ENCODE data around the gene LXN.

Gene LXN

DNA sequence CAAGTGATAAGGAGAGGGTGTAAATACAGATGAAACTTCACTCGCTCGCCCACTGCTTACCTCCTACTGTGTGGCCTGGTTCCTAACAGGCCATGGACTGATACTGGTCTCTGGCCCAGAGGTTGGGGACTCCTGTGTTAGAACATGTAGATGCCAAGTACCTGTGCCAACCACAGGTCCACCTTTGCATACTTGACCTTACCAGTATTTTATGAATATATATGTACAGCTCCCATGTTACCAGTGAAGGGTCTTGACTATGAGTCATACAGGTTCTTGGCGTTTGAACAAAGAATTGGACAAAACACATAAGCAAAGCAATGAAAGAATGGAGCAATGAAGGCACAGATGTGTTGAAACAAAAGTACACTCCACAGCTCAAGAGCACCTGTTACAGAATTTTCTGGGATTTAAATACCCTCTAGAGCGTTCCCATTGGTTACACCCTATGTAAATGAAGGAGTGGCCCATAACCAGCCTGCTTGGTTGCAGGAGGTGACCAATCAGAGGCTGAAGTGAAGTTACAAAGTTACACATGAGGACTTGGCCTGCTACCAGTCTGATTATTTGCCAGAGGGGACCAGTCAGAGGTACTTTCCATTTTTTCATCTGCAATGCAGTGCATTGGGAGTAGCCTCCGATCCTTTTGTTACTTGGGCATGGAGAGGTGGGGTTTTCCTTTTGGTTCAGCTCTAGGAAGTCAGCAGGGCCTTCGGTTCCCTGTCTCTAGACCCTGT is 29.8 kb downstream of the LXN start:
- Histone ChIP-seq H2AFZ (ENCODE audit: low read length) (no peak overlapping the region), H3K4me1 (ENCODE audit: insufficient read depth, low read length, severe bottlenecking) (peaks cover 20% of the 10 kb centered on the region), H3F3A (ENCODE audit: insufficient read depth, low read length) (peaks cover 4% of the 10 kb centered on the region; the same call in 1 of the 2 replicates), H3K79me2 (ENCODE audit: insufficient read depth, low read length) (peaks cover 24% of the 10 kb centered on the region), H4K20me1 (ENCODE audit: insufficient read depth, low read length) (no peaks in the 10 kb centered on the region), H3K4me3 (ENCODE audit: low read depth, low read length, poor library complexity, severe bottlenecking) (no peak overlapping the region), H3K9ac (ENCODE audit: low read length) (no peak overlapping the region), H3K9me3 (ENCODE audit: low read length) (no peaks in the 10 kb centered on the region), H3K36me3 (ENCODE audit: insufficient read depth, low read length) (peaks cover 17% of the 10 kb centered on the region), H3K27me3 (ENCODE audit: insufficient read depth, low read length) (no peaks in the 10 kb centered on the region), H3K4me2 (ENCODE audit: low read length) (no peak overlapping the region), H3K9me2 (ENCODE audit: low read depth, low read length) (no peaks in the 10 kb centered on the region), H3K27ac (ENCODE audit: low read depth, low read length, poor library complexity, severe bottlenecking) (no peak overlapping the region)
- TF ChIP-seq, protein P1, sequence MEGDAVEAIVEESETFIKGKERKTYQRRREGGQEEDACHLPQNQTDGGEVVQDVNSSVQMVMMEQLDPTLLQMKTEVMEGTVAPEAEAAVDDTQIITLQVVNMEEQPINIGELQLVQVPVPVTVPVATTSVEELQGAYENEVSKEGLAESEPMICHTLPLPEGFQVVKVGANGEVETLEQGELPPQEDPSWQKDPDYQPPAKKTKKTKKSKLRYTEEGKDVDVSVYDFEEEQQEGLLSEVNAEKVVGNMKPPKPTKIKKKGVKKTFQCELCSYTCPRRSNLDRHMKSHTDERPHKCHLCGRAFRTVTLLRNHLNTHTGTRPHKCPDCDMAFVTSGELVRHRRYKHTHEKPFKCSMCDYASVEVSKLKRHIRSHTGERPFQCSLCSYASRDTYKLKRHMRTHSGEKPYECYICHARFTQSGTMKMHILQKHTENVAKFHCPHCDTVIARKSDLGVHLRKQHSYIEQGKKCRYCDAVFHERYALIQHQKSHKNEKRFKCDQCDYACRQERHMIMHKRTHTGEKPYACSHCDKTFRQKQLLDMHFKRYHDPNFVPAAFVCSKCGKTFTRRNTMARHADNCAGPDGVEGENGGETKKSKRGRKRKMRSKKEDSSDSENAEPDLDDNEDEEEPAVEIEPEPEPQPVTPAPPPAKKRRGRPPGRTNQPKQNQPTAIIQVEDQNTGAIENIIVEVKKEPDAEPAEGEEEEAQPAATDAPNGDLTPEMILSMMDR (IDR thresholded peaks at IDR 0.05; ENCODE audit: low read length): no peak
- no peak for TF ChIP-seq EZH2 (IDR thresholded peaks at IDR 0.05; ENCODE audit: borderline replicate concordance, low read length)

DNA sequence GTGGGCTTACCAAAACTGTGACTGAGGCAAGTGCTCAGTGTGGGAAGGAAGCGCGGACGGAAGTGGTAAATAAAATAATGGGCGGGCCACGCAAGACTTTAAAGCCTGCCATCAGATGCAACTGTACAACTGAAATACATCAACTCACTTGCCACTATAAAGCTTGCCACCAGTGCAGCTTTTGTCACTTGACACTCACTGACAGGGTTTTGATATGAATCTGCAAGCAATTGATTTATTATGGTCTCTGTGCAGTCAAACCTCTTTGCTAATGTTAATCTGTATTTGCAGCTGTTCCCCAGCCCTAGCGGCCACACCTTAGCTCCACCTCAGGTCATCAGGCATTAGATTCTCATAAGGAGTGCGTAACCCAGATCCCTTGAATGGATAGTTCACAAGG is 30.4 kb downstream of the LXN start:
- no peaks in the 10 kb centered on the region for H3K27me3 ChIP-seq (ENCODE audit: insufficient read depth, low read length)
- no peaks in the 10 kb centered on the region for H3K9me3 ChIP-seq (ENCODE audit: low read length)
- no peaks in the 10 kb centered on the region for H4K20me1 ChIP-seq (ENCODE audit: insufficient read depth, low read length)
- H3K4me2 ChIP-seq (ENCODE audit: low read length): no peak overlapping the region
- H3K9me2 ChIP-seq (ENCODE audit: low read depth, low read length): no peaks in the 10 kb centered on the region
- peaks cover 4% of the 10 kb centered on the region; the same call in 1 of the 2 replicates for H3F3A ChIP-seq (ENCODE audit: insufficient read depth, low read length)
- H2AFZ ChIP-seq (ENCODE audit: low read length): no peak overlapping the region
- no peak overlapping the region for H3K4me3 ChIP-seq (ENCODE audit: low read depth, low read length, poor library complexity, severe bottlenecking)
- H3K4me1 ChIP-seq (ENCODE audit: insufficient read depth, low read length, severe bottlenecking): peaks cover 20% of the 10 kb centered on the region
- TF ChIP-seq EZH2 (IDR thresholded peaks at IDR 0.05; ENCODE audit: borderline replicate concordance, low read length): no peak
- TF ChIP-seq, protein P1 (IDR thresholded peaks at IDR 0.05; ENCODE audit: low read length): no peak
- peaks cover 20% of the 10 kb centered on the region for H3K79me2 ChIP-seq (ENCODE audit: insufficient read depth, low read length)
- no peak overlapping the region for H3K27ac ChIP-seq (ENCODE audit: low read depth, low read length, poor library complexity, severe bottlenecking)
- no peak overlapping the region for H3K9ac ChIP-seq (ENCODE audit: low read length)
- H3K36me3 ChIP-seq (ENCODE audit: insufficient read depth, low read length): peaks cover 11% of the 10 kb centered on the region

DNA sequence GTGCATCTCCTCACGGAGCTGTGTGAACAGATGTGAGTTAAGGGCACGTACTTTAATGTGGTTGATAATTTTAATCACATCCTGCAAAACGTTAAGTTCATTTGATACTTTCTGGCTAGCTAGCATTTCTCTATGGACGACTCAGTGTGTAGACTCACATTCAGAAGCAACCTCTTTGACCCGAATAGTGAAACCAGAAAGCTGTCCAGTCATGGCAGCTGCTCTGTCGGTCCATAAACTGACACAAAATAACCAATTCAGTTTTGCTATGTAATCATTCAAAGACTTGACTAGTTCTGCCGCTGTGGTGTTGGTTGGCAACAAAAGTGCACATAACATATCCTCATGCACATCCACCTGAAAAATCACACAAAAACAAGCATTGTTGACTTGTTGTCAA is 31.8 kb downstream of the LXN start:
- Histone ChIP-seq H3K79me2 (ENCODE audit: insufficient read depth, low read length) (peaks cover 12% of the 10 kb centered on the region), H3K36me3 (ENCODE audit: insufficient read depth, low read length) (no peaks in the 10 kb centered on the region), H3F3A (ENCODE audit: insufficient read depth, low read length) (peaks cover 3% of the 10 kb centered on the region; the same call in 1 of the 2 replicates), H3K27me3 (ENCODE audit: insufficient read depth, low read length) (no peaks in the 10 kb centered on the region), H3K27ac (ENCODE audit: low read depth, low read length, poor library complexity, severe bottlenecking) (no peak overlapping the region), H3K9me3 (ENCODE audit: low read length) (no peaks in the 10 kb centered on the region), H3K4me3 (ENCODE audit: low read depth, low read length, poor library complexity, severe bottlenecking) (no peak overlapping the region), H3K4me2 (ENCODE audit: low read length) (no peak overlapping the region), H4K20me1 (ENCODE audit: insufficient read depth, low read length) (no peaks in the 10 kb centered on the region), H3K9ac (ENCODE audit: low read length) (no peak overlapping the region), H3K4me1 (ENCODE audit: insufficient read depth, low read length, severe bottlenecking) (peaks cover 12% of the 10 kb centered on the region), H3K9me2 (ENCODE audit: low read depth, low read length) (no peaks in the 10 kb centered on the region), H2AFZ (ENCODE audit: low read length) (no peak overlapping the region)
- TF ChIP-seq, protein P1 (IDR thresholded peaks at IDR 0.05; ENCODE audit: low read length): no peak
- TF ChIP-seq EZH2 (IDR thresholded peaks at IDR 0.05; ENCODE audit: borderline replicate concordance, low read length): no peak
